NB4 (cell line): Measurements from ENCODE around the gene ENHO.

Experiments used
- CTCF ChIP-seq: IDR thresholded peaks from one replicate; pipeline ENCODE4 v1.5.1; 2012; ENCODE audit warnings: low read depth, low read length
- MYC ChIP-seq: IDR thresholded peaks from 2 replicates; pipeline ENCODE4 v1.6.1; 2011; ENCODE audit warnings: low read depth, low read length
- POLR2A ChIP-seq: IDR thresholded peaks from 2 replicates; pipeline ENCODE4 v1.6.1; 2011; ENCODE audit warnings: mild to moderate bottlenecking; ENCODE audit not compliant: insufficient read length; ENCODE audit errors: extremely low read depth

GRCh38 chr9:34477541-34477940 lies 45.2 kb downstream of the ENHO start:
- TF ChIP-seq MYC, result no peak
- TF ChIP-seq CTCF, result no peak
- TF ChIP-seq POLR2A, result no peak
